GM21619 (cell line): ENCODE results near the gene TMEM190.
A peak's percentile ranks its signal among the peaks of the same experiment; 100 is the strongest.

Experiments used
- ATAC-seq: cut with Tn5 transposase; IDR thresholded peaks from one replicate; pipeline ENCODE4 v1.9.1; 2021; ENCODE audit not compliant: unreplicated experiment

TMEM190 gene

GRCh38 chr19:55369653-55370304 lies 6.8 kb upstream of the TMEM190 start:
- no peak for ATAC-seq

- no peak for ATAC-seq
Measured at GRCh38 chr19:55370305-55370988, 6.2 kb upstream of the TMEM190 start, which contains the start of gene IL11. IL11 (minus strand) TSS chr19:55370463; CDS start chr19:55370310, 153 bp downstream.

GRCh38 chr19:55372316-55373081 lies 4.1 kb upstream of the TMEM190 start:
- no peak for ATAC-seq

- no peak for ATAC-seq
Measured at GRCh38 chr19:55373306-55373992, 3.2 kb upstream of the TMEM190 start.

DNA sequence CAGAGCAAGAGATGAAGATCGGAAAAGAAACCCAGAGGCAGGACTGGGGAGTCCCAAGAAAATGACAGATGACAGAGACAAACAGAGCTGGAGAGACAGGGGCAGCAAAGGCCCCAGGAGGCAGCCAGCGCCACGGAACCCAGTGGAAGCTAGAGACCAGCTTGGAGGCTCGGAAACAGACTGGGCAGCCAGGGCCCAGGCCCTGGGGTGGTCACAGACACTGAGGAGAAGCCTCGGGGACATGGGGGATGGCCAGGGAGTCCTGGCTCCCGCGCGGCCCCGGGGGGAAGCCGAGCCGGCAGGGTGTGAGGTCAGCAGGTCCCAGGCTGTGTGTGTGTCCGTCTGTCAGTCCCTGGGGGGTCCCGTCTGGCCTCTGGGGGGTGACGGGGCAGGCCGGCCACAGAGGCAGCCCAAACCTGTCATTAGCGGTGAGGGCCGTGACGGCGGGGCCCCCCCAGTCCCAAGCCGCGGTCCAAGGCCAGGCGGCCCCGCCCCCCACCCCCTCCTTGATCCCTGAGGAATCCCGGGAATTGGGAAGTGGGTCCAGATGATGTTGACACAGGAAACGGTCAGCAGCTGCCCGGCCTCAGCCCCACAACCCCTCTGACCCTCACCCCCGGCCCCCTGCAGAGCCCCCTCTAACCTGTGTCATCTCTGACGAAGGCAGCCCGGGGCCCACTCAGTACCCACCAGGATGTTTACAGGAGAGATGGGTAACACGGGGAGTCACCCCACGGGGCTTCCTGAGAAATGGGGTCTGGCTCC lies 2.5 kb upstream of the TMEM190 start:
- ATAC-seq = no peak

- no peak for ATAC-seq
Measured at GRCh38 chr19:55377356-55378131, 918 bp downstream of the TMEM190 start.

GRCh38 chr19:55379174-55379573 lies 2.5 kb downstream of the TMEM190 start:
- no peak for ATAC-seq

DNA sequence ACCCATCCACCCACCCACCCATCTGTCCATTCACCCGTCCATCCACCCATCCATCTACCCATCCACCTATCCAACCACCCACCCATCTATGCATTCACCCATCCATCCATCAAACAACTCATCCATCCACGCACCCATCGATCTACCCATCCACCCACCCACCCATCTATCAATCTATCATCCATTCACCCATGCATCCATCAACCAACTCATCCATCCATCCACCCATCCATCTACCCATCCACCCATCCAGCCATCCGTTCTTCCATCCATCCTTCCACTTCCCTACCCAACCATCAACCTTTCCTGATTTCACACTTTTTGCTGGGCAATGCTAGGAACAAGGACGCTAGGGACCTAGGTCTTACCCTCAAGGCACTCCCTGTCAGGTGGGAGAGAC lies 5.4 kb downstream of the TMEM190 start:
- ATAC-seq = no peak

DNA sequence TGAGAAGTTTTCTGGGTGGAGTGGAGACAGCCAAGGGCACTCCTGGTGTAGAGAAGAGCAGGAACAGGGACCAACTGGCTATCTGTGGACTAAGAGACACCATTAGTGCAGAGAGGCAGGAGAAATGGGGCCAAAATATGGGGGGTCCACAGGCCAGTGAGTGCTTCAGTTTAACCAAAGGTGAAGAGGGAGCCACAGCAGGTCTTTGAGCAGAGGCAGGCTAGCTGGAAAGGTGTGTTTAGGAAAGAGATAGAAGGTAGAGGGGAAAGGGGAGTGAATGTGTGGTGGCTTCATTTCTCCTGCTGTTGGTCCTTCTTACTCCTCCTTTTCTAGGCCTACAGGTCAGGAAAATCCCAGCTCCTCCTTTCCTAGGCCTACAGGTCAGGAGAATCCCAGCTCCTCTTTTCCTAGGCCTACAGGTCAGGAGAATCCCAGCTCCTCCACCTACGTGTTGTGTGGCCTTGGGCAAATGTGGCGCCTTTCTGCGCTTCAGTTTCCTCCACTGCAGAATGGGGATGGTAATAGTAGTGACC lies 6.0 kb downstream of the TMEM190 start:
- ATAC-seq = no peak

GRCh38 chr19:55383279-55384130 lies 6.9 kb downstream of the TMEM190 start:
- ATAC-seq = no peak

DNA sequence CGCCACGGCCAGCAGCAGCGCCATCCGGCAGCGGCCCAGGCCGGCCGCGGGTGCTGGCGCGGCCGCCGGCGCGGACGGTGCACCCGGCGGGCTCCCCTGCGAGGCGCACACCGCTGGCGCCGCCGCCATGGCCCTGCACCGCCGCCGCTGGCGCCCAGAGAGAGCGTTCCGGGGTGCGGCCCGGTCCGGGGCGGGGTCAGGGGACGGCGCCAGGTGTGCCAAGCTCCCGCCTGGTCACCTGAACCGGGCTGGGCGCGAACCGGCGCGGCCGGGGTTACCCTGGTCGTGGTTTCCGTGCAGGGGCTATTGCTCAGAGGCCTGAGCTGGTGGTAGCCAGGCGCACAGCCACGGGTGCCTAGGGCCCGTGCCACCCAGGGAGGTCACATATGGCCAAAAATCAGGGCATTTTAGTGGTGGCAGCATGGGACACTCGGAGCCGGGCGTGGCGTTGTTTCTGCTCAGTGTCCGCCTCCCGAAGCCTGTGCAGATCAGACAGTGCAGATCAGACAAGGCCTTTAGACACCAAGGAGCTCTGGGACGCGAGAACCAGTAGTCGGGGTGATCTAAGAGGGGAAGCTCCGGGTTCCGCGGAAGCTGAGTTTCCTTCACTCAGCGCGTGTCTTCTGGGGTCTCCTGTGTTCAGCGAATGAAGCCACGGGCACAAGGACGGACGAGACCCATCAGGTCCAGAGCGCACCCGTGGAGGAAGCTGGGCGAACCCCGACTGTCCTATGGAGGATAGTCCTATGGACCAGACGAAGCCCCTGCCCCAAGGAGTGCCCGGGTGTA lies 7.7 kb downstream of the TMEM190 start, which contains the start of gene TMEM238:
TMEM238 (minus strand) TSS at position 162 of the 789 bp plus-strand sequence; CDS start at position 129, 33 bp downstream.
- no peak for ATAC-seq

DNA sequence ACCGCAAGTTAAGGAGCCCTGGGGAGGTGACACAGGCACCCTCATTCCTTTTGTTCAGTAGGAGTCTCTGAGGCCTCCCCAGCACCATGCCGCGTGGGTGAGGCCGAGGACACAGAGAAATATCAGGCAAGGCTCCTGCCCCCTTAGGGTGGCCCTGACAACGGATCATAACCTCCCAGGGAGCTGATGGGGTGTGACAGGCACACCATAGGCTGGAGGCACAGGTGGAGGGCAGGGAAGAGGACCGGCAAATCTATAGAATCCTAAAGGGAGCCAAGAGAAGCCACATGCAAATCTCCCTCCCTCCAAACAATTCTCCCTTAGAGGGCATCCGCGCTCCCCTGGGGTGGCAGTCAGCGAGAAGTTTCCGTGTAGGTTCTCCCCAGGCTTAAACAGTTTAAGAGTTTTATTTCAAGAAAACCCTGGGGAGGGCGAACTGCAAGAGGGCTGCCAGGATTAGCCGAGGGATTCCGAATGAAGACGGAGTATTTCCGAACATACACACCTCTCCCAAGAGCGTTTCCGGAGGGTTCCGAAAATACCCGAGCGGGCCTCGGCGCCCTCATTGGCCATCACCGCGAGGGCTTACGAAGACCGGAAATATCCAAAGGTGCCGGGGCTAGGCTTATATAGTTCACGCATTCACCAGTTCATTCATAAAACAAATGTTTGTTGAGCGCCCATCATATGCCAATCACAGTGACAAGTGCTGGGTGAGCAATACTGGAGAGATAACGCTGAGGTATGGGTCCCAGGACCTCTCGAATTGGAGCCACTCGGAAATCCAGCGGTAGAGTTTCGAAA lies 8.5 kb downstream of the TMEM190 start:
- peak; percentile 50 for ATAC-seq

DNA sequence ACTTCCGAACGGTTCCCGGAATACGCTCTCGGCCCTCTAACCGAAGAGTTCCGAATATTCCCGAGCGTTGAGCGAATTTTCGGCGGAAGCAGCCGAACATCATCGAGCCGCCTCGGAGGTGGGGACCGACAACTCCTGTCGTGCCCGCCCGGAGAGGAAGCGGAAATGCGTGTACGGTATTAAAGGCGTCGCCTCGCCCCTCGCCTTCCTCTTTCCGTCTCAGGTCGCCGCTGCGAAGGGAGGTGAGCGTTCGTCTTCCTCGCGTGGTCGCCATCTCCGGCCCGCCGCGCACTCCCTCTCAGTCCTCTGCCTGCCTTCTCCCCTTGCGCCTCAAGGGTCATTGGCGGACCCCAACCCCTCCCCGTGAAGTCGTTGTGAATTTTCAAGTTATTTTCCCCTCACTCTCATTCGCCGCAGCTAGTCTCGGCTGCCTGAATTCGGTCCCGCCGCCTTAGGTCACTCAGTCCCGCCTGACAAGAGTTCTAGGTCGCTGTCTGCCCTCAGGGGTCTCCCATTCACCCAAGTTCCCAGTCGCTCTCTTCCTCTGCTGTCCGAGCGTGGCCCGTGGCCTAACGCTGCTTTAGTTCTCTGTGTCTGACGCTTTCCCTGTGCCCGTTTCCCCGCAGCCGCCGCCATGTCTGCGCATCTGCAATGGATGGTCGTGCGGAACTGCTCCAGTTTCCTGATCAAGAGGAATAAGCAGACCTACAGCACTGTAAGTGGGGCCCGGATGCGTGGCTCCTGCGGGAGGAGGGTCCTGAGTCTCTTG lies 9.3 kb downstream of the TMEM190 start, which contains the start of gene RPL28:
RPL28 (plus strand) TSS at position 209 of the 769 bp plus-strand sequence; CDS start at position 635, 426 bp downstream.
- ATAC-seq = peak; percentile 71

- ATAC-seq = no peak
Measured at GRCh38 chr19:55386493-55386971, 9.9 kb downstream of the TMEM190 start.

DNA sequence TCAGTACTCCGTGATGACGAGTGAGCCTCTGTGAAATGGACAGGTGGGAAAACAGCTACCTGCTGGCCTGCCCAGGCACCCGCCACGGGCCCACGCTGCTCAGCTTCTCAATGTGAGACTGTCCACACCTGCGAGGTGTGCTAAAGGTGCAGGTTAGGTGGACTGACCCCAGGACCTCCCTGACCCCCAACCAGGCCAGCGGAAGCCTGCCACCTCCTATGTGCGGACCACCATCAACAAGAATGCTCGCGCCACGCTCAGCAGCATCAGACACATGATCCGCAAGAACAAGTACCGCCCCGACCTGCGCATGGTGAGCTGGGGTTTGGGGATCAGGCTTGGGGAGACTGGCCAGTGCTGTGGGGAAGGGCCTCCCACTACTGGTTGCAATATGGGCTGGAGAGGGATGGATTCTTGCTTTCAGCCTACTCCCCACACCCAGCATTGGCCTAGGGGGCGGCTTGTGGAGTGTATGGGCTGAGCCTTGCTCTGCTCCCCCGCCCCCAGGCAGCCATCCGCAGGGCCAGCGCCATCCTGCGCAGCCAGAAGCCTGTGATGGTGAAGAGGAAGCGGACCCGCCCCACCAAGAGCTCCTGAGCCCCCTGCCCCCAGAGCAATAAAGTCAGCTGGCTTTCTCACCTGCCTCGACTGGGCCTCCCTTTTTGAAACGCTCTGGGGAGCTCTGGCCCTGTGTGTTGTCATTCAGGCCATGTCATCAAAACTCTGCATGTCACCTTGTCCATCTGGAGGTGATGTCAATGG lies 11.3 kb downstream of the TMEM190 start:
- no peak for ATAC-seq
